IMR-90 (cell line): ENCODE data around the gene NHP2. TPM values are rescaled to one million over a fixed set of nuclear protein-coding genes. Genes with fewer than 3 reads are reported as not detected.

Source experiments
- ATAC-seq: fragments of 200-7000 bp; cut with Tn5 transposase; 2 replicates; pipeline ENCODE4 v1.9.1; 2020; ENCODE audit warnings: low read depth, mild to moderate bottlenecking, moderate library complexity
- BruUV-seq: library from RNA; stranded (reverse); fragments of 400-500 nt; replicated peaks from 2 replicates; lab custom pipeline; 2021; lab: Mats Ljungman, UMichigan
- CTCF ChIA-PET: fragments of 300-600 bp; formaldehyde crosslinking; extraction: SDS; loops from one replicate; lab custom pipeline; 2021; ENCODE audit warnings: antibody characterized with exemption; lab: Yijun Ruan, JAX
- POLR2A ChIA-PET: fragments of 300-600 bp; sonication (Branson Sonifier 250); formaldehyde crosslinking; loops from one replicate; lab custom pipeline; 2022; ENCODE audit warnings: antibody characterized with exemption; ENCODE audit not compliant: unreplicated experiment; lab: Charles Lee
- DNase-seq: peaks from one replicate; pipeline ENCODE4 v3.0.0; 2013
- H2AFZ ChIP-seq: replicated peaks from 2 replicates; pipeline ENCODE3; 2013; ENCODE audit warnings: low read length, mild to moderate bottlenecking; ENCODE audit not compliant: poor library complexity
- H2AK5ac ChIP-seq: 2 replicates; pipeline ENCODE4 v1.6.1; 2013; ENCODE audit warnings: low read depth, low read length, inconsistent platforms
- H2AK9ac ChIP-seq: replicated peaks from 2 replicates; pipeline ENCODE3; 2013; ENCODE audit warnings: mild to moderate bottlenecking, low read depth, low read length, moderate library complexity; ENCODE audit not compliant: poor library complexity
- H2BK120ac ChIP-seq: 2 replicates; pipeline ENCODE4 v1.6.1; 2013; ENCODE audit warnings: low read depth, low read length, inconsistent platforms
- H2BK15ac ChIP-seq: 3 replicates; pipeline ENCODE4 v1.6.1; 2013; ENCODE audit warnings: low read depth, low read length, inconsistent platforms
- H2BK20ac ChIP-seq: 2 replicates; pipeline ENCODE4 v1.6.1; 2013; ENCODE audit warnings: low read depth, mild to moderate bottlenecking, inconsistent platforms, low read length, moderate library complexity
- H2BK5ac ChIP-seq: 2 replicates; pipeline ENCODE4 v1.6.1; 2013; ENCODE audit warnings: mild to moderate bottlenecking, low read depth, low read length, inconsistent platforms; ENCODE audit not compliant: poor library complexity, severe bottlenecking
- H3K14ac ChIP-seq: replicated peaks from 2 replicates; pipeline ENCODE4 v1.6.1; 2013; ENCODE audit warnings: low read depth, low read length, inconsistent platforms
- H3K18ac ChIP-seq: 2 replicates; pipeline ENCODE4 v1.6.1; 2013; ENCODE audit warnings: low read depth, low read length, control low read depth
- H3K23ac ChIP-seq: 2 replicates; pipeline ENCODE4 v1.6.1; 2013; ENCODE audit warnings: low read depth, low read length, inconsistent platforms
- H3K27ac ChIP-seq: 2 replicates; pipeline ENCODE4 v1.5.1; 2013; ENCODE audit warnings: mild to moderate bottlenecking, control low read depth, low read length; ENCODE audit not compliant: insufficient read depth
- H3K27me3 ChIP-seq: 2 replicates; pipeline ENCODE4 v1.6.1; 2013; ENCODE audit warnings: low read length; ENCODE audit not compliant: control insufficient read depth, insufficient read depth
- H3K36me3 ChIP-seq: 2 replicates; pipeline ENCODE4 v1.6.1; 2013; ENCODE audit warnings: low read length, mixed read lengths; ENCODE audit not compliant: control insufficient read depth, insufficient read depth
- H3K4ac ChIP-seq: 2 replicates; pipeline ENCODE4 v1.6.1; 2013; ENCODE audit warnings: low read depth, low read length, inconsistent platforms
- H3K4me1 ChIP-seq: 2 replicates; pipeline ENCODE4 v1.6.1; 2013; ENCODE audit warnings: low read length, mixed read lengths; ENCODE audit not compliant: control insufficient read depth, insufficient read depth
- H3K4me2 ChIP-seq: 2 replicates; pipeline ENCODE4 v1.6.1; 2013; ENCODE audit warnings: low read depth, mild to moderate bottlenecking, control low read depth, low read length, moderate library complexity
- H3K4me3 ChIP-seq: 2 replicates; pipeline ENCODE4 v1.5.1; 2013; ENCODE audit warnings: low read depth, mild to moderate bottlenecking, control low read depth, low read length, moderate library complexity; ENCODE audit not compliant: insufficient read depth
- H3K56ac ChIP-seq: 2 replicates; pipeline ENCODE4 v1.6.1; 2013; ENCODE audit warnings: low read length, inconsistent platforms; ENCODE audit not compliant: insufficient read depth; ENCODE audit errors: extremely low read depth
- H3K79me1 ChIP-seq, 2 experiments: 2 replicates each; pipeline ENCODE4 v1.6.1; 2013; ENCODE audit warnings: low read length in 2 of 2, inconsistent platforms in 1 of 2, low read depth in 1 of 2
- H3K9ac ChIP-seq: 2 replicates; pipeline ENCODE4 v1.6.1; 2013; ENCODE audit warnings: low read depth, low read length, control low read depth
- H3K9me1 ChIP-seq: 2 replicates; pipeline ENCODE4 v1.6.1; 2013; ENCODE audit warnings: low read length, inconsistent platforms; ENCODE audit not compliant: insufficient read depth
- H3K9me3 ChIP-seq: 2 replicates; pipeline ENCODE4 v1.6.1; 2013; ENCODE audit warnings: low read length; ENCODE audit not compliant: control insufficient read depth, insufficient read depth
- H4K20me1 ChIP-seq: 2 replicates; pipeline ENCODE4 v1.6.1; 2013; ENCODE audit warnings: low read length, inconsistent platforms; ENCODE audit not compliant: insufficient read depth
- H4K5ac ChIP-seq: 2 replicates; pipeline ENCODE4 v1.6.1; 2013; ENCODE audit warnings: mild to moderate bottlenecking, low read depth, low read length, control low read depth
- H4K8ac ChIP-seq, 2 experiments: 2 replicates each; pipeline ENCODE4 v1.6.1; 2013; ENCODE audit warnings: low read depth in 2 of 2, low read length in 2 of 2, control low read depth in 1 of 2, inconsistent platforms in 1 of 2
- H4K91ac ChIP-seq: 2 replicates; pipeline ENCODE4 v1.6.1; 2013; ENCODE audit warnings: low read depth, low read length, inconsistent platforms; ENCODE audit not compliant: insufficient read depth
- BHLHE40 ChIP-seq: fragments of 150-350 bp; IDR thresholded peaks from 2 replicates; pipeline ENCODE4 v1.6.1; 2016; ENCODE audit warnings: mild to moderate bottlenecking, low read depth, low read length
- CEBPB ChIP-seq: IDR thresholded peaks from 2 replicates; pipeline ENCODE4 v1.6.1; 2012; ENCODE audit warnings: low read depth, low read length, improper control_type of control experiment
- CHD1 ChIP-seq: IDR thresholded peaks from 2 replicates; pipeline ENCODE4 v1.6.1; 2012; ENCODE audit warnings: low read depth, low read length, improper control_type of control experiment
- CTCF ChIP-seq: conservative IDR thresholded peaks from 2 replicates; pipeline ENCODE4 v1.5.1; 2012; ENCODE audit warnings: mild to moderate bottlenecking, low read depth, low read length, improper control_type of control experiment
- ELK1 ChIP-seq: fragments of 150-350 bp; IDR thresholded peaks from 2 replicates; pipeline ENCODE4 v1.6.1; 2016; ENCODE audit warnings: low read depth, mild to moderate bottlenecking, low read length, moderate library complexity, borderline replicate concordance
- FOS ChIP-seq: fragments of 150-350 bp; IDR thresholded peaks from 2 replicates; pipeline ENCODE4 v1.6.1; 2016; ENCODE audit warnings: low read depth, low read length
- MAFK ChIP-seq: IDR thresholded peaks from 2 replicates; pipeline ENCODE4 v1.6.1; 2012; ENCODE audit warnings: low read depth, low read length, improper control_type of control experiment
- MAZ ChIP-seq: IDR thresholded peaks from 2 replicates; pipeline ENCODE4 v1.6.1; 2012; ENCODE audit warnings: low read depth, mild to moderate bottlenecking, low read length, improper control_type of control experiment, moderate library complexity, borderline replicate concordance
- MXI1 ChIP-seq: IDR thresholded peaks from 2 replicates; pipeline ENCODE4 v1.6.1; 2012; ENCODE audit warnings: low read depth, mild to moderate bottlenecking, low read length, moderate library complexity, borderline replicate concordance
- NFE2L2 ChIP-seq: fragments of 150-350 bp; IDR thresholded peaks from 2 replicates; pipeline ENCODE4 v1.6.1; 2016; ENCODE audit warnings: low read depth, mild to moderate bottlenecking, low read length
- POLR2A ChIP-seq: IDR thresholded peaks from 2 replicates; pipeline ENCODE4 v1.6.1; 2012; ENCODE audit warnings: mild to moderate bottlenecking, low read depth, low read length
- RAD21 ChIP-seq: IDR thresholded peaks from 2 replicates; pipeline ENCODE4 v1.6.1; 2012; ENCODE audit warnings: low read length, improper control_type of control experiment
- RCOR1 ChIP-seq: IDR thresholded peaks from 2 replicates; pipeline ENCODE4 v1.6.1; 2012; ENCODE audit warnings: mild to moderate bottlenecking, low read length, improper control_type of control experiment; ENCODE audit not compliant: insufficient replicate concordance
- RFX5 ChIP-seq: IDR thresholded peaks from 2 replicates; pipeline ENCODE4 v1.8.0; 2012; ENCODE audit warnings: low read depth, mild to moderate bottlenecking, low read length, moderate library complexity
- SMC3 ChIP-seq: fragments of 150-350 bp; IDR thresholded peaks from 2 replicates; pipeline ENCODE4 v1.6.1; 2016; ENCODE audit warnings: low read depth, mild to moderate bottlenecking, antibody characterized with exemption, low read length, moderate library complexity
- USF2 ChIP-seq: fragments of 150-350 bp; IDR thresholded peaks from 2 replicates; pipeline ENCODE4 v1.6.1; 2017; ENCODE audit warnings: mild to moderate bottlenecking, antibody characterized with exemption, low read length, low read depth
- WGBS, 2 experiments: methylation state at CpG; one replicate each; pipeline versions ENCODE4 v1.1.5 to v1.1.7; 2013; ENCODE audit warnings: missing lambda C conversion rate in 2 of 2; ENCODE audit not compliant: insufficient read length in 1 of 2; ENCODE audit errors: extremely low coverage in 2 of 2; 5-methylcytosine and 5-hydroxymethylcytosine counted together
- dilution Hi-C: fragments of 300-500 bp; cut with HindIII; formaldehyde crosslinking; loops from one replicate; pipeline ENCODE4 v1.14.3; 2018; ENCODE audit warnings: low sequenced_read_pairs; ENCODE audit not compliant: unreplicated experiment
- in situ Hi-C: fragments of 300-500 bp; cut with MboI; formaldehyde crosslinking; loops from 3 replicates; pipeline ENCODE4 v1.14.3; 2019; ENCODE audit warnings: low sequenced_read_pairs, inconsistent platforms, mixed read lengths
- intact Hi-C: fragments of 100-400 bp; cut with micrococcal nuclease; formaldehyde crosslinking; loops from 2 replicates; pipeline ENCODE4 v1.10.0; 2022
- polyA plus RNA-seq, 3 experiments: library from polyadenylated mRNA; depleted of rRNA; stranded (reverse); fragments of >200 nt; gene quantifications; 2 replicates each; pipeline ENCODE4 v1.2.3, GENCODE V29; 2012; ENCODE audit warnings: low replicate concordance in 1 of 3
- total RNA-seq: library from RNA; depleted of rRNA; stranded (reverse); fragments of >200 nt; gene quantifications from 2 replicates; pipeline ENCODE4 v1.2.3, GENCODE V29; 2012

The NHP2 gene
- total and polyA plus RNA-seq, 2 of the 4 experiments (the other 2 are of a cell fraction) = 180 to 278 TPM

- no peak overlapping the region for H2AFZ ChIP-seq
- no peak overlapping the region for H3K4me3 ChIP-seq
- no peak overlapping the region for H3K56ac ChIP-seq
- H4K91ac ChIP-seq = no peak overlapping the region
- no peaks in the 10 kb centered on the region for H3K9me3 ChIP-seq
- H2BK15ac ChIP-seq = no peak overlapping the region
- H4K20me1 ChIP-seq = peaks cover 10% of the 10 kb centered on the region; the same call in 1 of the 2 replicates
- TF ChIP-seq SMC3 (no peak), FOS (no peak), NFE2L2 (no peak), CEBPB (no peak), POLR2A (no peak), ELK1 (no peak), RCOR1 (no peak), USF2 (no peak), RFX5 (no peak), MAZ (no peak), RAD21 (no peak), BHLHE40 (no peak), MXI1 (no peak), CHD1 (no peak), MAFK (no peak), CTCF (no peak)
- 57% methylated on average over 1 of the region's 6 CpGs; no CpG with 5 or more reads in 1 of the 2 experiments for WGBS, 2 experiments
- in situ Hi-C loops = no loop called here
- H4K5ac ChIP-seq = no peak overlapping the region
- no peak for ATAC-seq
- no peaks in the 10 kb centered on the region; a peak in 1 of 4 replicates for H3K79me1 ChIP-seq
- no peak overlapping the region for H3K23ac ChIP-seq
- no peaks in the 10 kb centered on the region for H3K9me1 ChIP-seq
- no peak overlapping the region for H3K14ac ChIP-seq
- dilution Hi-C loops = no loop called here
- POLR2A ChIA-PET = no interaction called here
- peaks cover 3% of the 10 kb centered on the region; the same call in 1 of the 2 replicates for H3K4me1 ChIP-seq
- H2AK9ac ChIP-seq = no peak overlapping the region
- H3K9ac ChIP-seq = no peak overlapping the region
- no peak for DNase-seq
- CTCF ChIA-PET = no interaction called here
- H3K27ac ChIP-seq = no peak overlapping the region
- peaks cover 40% of the 10 kb centered on the region for H3K36me3 ChIP-seq
- intact Hi-C loops = no loop called here
- H3K27me3 ChIP-seq = no peaks in the 10 kb centered on the region
- no peak overlapping the region for H2BK5ac ChIP-seq
- H2BK120ac ChIP-seq = no peak overlapping the region
- no peak overlapping the region for H3K4me2 ChIP-seq
- no peak overlapping the region for H3K4ac ChIP-seq
- H4K8ac ChIP-seq = no peak overlapping the region
- no peak overlapping the region for H3K18ac ChIP-seq
- no peak overlapping the region for H2BK20ac ChIP-seq
- no TSS peak for BruUV-seq
- no peak overlapping the region for H2AK5ac ChIP-seq
Measured at GRCh38 chr5:178143246-178143645, 10.4 kb downstream of the NHP2 start.
